ENCODE measurements around the gene POLR3A.

Gene POLR3A

DNA sequence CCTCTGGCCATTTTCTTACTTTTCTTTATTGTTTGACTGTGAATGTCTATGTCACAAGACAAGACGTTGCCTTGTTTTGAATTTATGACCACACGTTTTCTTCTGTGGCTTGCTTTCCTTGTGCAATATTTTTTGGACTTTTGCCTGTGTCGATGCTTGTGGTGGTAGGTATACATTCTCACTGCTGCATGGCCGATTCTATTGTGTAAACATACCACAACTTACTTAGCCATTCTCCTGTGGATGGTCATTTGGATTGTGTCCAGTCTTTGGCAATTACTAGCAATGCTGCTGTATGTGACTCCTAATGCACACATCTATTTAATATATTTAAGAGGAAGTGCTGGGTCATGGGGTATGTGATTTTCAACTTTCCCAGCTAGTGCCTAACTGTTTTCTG, 84.8 kb downstream of the POLR3A start:
- DNase-seq: no peak

DNA sequence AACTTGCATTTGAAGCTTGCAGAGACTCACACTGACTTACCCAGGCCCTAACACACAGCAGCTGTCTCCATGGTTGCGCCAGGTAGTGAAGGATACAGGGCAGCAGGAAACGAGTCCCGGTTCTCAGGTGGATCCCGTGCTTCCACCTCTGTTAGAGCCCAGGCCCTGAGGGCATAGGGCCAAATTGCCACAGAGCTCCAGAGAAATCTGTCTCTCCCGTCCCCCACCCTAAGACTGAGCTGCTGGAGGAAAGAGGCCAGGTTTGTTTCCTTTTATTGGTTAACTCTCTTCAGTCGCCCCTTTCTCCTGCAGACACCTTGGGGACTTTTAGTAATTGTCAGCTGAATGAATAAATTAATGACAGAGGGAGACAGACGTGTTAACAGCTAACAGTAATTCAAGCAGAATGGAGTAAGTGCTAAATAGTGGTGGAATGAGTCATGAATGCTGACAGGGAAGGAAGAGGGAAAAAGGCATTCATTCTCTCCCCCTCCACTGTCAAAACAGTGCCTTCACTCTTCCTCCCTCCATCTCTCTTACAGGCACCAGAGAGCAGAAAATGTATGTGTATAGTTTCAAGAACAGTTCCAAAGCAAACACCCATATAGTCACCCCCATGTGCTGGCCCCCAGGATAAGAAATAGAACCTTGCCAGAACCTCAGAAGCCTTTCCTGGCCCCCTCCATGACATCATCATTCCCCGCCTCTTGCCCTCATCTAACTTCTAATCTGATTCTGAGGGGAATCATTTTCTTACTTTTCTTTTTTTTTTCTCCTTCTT, 86.0 kb downstream of the POLR3A start:
- no peak for DNase-seq

DNA sequence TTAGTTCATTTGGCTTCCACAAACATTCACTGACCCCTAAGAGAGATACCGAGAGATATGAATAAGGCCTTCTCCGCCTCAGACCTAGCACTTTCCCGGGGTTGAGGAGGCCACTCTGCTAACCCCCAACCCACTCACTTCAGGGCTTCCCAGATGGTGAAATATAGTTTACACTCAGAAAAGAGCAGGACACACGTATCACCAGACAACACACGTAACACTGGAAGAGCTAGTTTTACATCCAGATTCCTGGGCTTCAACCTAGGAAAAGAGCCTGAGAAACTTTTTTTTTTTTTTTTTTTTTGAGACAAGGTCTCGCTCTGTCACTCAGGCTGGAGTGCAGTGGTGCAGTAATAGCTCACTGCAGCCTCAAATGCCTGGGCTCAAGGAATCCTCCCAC, 87.5 kb downstream of the POLR3A start:
- no peak for DNase-seq

DNA sequence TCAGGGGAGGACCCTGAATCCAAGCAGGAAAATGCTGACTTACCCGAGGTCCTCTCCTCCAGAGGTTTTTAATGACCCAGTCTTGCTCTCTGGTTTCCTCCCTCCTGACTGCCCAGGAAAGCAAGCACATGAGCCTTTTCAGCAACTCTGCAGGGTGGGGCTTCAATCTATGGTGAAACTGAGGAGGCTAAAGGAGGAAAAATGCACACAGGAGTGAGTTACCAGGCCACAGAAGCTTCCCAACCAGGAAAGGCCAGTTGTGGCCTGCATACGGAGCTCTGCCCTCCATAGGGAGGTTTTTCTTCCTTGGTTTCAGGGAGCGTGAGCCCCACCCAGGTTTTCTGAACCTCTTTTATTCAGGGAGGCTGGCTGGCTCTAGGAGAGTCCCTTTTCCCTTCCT, 88.7 kb downstream of the POLR3A start:
- DNase-seq: no peak

DNA sequence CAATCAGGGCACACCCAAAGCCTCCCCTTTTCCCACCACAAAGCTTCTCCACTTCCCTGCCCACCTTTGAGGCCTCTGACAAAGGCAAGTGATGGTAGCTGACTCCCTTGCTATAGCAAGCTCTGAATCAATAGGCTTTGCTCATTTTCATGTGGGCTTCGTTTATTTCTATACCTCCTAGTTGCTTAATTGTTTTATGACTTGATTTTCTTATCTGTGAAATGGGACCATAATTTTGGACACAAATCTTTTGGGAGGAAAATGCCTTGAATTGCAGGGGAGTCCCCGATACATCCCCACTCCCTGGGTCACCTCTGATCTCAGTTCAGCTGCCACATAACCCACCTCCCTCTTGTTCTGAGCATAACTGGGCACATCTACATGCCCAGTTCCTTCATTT, 89.1 kb downstream of the POLR3A start:
- DNase-seq: no peak

DNA sequence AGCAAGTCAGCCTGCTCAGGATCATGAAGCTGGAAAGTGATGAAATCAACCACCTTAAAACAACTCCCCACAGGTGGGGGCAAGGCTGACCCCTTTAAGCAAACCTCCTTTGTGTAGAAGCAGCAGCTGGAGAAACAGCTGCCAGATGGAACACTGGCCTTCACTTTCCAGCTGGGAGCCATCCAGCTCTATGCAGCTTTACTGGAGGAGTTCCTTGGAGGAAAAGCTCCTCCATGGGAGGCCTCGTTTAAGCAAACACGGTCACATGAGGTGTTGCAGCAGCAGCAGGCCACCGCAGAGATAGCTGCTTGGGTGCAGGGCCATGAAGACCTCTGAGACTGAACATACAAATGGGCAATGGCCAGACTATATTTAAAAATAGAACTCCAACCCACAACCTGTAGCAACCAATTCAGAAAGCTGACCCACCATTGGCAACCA, 89.7 kb downstream of the POLR3A start:
- peak; percentile 46 for DNase-seq

DNA sequence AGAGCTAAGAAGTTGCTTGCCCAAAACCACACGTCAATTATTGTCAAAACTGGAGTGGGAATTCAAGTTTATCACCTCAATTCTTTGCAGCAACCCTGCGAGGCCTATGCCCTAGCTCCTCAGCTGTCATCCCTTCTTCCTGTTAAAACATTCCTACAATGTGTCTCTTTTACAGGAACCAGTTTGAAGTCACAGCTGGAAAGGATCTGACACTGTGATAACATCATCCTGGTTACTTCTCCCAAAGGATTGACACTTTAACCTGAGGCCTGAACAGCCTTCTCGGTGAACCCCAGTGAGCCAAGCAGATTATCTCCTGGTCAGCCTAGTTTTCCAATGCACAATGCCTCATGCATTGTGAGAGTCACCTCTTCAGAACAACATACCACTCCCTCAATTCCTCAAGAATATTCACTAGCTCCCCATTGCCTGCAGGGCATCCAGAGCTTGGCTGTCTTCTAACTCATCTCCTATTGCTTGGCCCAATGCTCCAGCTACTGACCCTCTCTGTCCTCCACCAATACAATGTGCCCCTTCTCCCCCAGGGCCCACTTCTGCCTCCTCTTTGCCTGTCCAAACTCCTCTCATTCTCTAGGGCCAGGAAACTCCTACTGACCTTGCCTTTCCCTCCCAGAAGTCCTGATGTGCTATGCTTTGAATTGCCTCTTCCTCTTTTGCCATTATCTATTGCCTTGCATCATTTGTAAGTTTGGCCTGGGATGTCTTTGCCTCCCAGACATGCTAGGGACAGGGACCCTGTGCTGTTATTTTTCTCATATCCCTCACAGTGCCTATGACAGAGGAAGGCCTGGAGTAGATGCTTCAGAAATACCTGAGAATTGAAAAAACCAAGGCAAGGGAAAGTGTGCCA, 92.4 kb downstream of the POLR3A start:
- no peak for DNase-seq

DNA sequence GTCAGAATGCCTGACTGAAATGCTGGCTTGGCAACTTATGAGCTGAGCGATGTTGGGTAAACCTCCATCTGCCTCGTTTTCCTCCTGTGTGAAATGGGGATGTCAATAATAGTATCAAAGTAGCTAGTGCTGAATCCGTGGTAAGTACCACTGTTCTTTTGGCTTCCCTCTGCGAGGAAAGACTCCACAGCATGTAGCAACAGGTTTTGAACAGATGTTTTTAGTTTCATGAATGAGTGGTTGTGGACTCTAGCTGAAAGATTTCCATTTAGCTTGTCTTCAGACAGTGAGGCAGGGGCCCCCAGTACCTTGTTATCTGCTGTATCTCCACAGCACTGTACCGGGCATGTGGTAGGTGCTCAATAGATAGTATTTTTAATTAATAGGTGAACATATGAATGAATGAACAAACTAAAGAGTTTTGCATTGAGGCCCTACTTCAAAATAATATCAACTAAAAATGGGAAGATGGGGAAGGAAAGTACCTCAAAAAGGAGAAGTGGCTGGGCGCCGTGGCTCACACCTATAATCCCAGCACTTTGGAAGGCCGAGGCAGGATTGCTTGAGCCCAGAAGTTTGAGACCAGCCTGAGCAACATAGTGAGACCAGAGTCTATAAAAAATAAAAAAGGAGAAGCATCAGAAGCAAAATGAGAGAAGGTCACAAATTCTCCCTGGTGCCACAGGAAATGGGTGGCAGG, 97.1 kb downstream of the POLR3A start:
- no peak for DNase-seq

DNA sequence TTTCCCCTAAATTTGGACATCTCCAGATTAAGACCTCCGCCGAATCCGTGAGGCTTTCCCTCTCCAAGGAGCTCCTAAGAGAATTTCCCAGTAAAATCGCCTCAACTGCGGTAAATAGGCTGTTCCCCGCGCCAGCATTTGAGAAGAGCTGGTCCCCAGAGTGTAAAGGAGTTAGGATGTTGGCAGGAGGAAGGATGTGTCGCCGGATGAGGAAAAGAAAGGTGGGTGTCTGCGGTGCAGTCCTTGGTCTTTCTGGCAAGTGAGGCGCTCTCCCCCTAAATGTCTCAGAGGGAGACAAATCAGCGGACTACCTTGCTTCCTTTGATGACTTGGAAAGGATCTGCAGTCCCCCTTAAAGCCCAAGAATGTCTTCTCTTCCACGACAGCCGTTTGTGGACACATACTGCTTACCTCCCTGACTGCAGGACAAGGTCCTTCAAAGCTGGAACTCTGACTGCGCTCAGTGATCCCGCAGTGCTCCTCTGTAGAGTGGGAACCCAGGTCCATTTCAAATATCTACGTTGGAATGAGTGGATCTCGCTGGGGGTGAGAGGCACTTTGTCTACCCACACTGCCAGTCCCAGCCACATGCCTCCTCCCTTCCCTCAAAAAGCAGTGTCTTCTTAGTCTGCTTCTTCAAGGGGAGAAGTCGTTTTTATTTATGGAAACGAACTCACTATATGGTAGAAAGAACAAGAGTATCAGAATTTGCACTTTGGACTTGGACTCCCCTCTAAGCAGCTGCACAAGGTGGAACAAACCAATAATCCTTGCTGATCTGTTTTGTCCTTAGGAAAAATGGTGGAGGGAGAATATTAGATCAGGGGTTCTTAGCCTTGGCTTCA, 101.7 kb downstream of the POLR3A start:
- DNase-seq: no peak

DNA sequence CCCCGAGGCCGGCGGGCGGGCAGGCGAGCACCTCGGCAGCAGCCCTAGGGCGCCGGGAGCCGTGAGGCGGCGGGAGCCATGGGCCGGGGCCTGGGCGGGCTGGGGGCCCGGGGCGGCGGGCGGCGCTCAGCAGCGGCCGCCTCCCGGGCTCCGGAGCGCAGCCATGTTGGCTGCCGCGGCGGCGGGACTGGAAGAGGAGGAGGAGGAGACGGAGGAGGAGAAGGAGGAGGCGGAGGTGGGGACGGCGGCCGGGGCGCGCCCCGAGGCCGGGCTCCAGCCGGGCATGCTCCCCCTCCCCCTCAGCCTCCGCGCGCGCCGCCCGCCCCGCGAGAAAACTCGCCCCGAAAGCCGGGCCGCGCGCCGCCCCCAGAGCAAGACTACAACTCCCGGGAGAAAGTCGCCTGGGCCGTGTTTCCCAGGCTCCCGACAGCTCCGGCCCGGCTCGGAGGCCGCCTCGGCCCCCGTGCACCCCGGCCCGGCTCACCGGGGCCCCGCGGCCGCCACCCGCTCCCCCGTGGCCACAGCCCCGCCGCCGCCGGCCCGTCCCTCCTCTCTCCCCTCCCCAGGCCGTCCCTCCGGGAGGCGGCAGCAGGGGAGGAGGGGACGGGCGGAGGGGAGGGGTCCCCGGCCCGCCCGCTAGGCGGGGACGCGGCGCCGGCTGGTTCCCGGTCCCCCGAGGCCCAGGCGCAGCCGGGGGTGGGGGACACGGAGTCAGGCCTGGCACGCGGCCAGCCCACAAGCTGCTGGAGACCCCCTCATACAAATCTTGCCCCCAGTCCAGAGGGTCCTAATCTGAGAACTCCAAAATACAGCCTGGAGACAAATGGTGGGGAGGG, 102.5 kb downstream of the POLR3A start, which contains the start of gene DLG5:
TSS of gene DLG5 (minus strand) at position 190 of the 836 bp plus-strand sequence. CDS start 235 bp downstream, outside the sequence.
- peak; percentile 76 for DNase-seq

DNA sequence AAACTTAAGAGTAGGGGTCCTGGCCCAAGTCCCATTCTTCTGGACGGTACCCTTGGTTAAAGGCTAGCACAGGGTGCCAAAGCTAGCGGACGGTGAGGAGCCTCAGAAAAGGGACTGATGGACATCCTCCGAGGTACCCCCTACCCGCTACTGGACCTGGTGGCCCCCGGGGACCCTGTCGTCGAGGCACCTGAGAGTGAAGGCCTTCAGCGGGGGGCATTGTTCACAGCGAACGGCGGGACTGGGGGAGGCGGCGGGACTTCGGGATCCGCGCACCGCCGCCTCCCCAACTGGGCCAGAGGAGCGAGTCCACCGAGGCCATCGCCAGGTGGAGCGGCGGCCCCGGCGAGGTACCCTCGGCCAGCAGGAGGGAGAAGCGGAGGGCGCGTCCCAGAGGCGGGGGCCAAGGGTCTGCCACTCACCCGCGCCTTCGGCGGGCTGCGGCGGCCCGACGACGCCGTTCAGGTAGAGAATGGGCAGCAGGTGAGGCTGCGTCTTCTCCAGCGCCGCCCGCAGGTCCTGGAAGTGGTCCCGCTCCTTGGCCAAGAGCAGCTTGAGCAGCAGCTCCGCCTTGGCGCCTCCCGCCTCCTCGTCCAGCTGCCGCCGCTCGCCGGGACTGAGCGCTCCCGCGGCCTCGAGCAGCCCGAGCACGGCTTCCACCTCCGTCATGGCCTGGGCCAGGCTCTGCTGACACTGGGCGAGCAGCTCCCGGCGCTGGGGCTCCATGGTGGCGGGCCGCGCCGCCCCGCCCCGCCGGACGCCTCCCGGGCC, 103.3 kb downstream of the POLR3A start:
- DNase-seq: peak; percentile 88

DNA sequence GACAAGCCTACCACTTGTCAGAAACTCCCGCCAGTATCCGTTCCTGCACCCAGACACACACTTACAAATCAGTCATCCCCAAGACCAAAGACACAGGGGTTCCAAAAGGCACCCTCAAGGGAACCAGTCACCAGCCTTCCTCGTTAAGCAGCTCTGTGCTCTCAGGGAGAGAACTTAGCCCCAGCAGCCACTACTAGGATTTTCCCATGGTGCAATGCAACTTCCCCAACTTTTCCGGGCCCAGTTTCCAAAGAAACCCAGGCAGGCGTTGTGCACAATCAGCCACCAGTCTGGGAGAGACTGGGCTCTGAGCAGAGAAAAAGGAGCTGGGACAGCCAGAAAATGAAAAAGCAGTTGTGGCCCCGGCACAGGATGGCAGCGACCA, 103.9 kb downstream of the POLR3A start:
- no peak for DNase-seq

DNA sequence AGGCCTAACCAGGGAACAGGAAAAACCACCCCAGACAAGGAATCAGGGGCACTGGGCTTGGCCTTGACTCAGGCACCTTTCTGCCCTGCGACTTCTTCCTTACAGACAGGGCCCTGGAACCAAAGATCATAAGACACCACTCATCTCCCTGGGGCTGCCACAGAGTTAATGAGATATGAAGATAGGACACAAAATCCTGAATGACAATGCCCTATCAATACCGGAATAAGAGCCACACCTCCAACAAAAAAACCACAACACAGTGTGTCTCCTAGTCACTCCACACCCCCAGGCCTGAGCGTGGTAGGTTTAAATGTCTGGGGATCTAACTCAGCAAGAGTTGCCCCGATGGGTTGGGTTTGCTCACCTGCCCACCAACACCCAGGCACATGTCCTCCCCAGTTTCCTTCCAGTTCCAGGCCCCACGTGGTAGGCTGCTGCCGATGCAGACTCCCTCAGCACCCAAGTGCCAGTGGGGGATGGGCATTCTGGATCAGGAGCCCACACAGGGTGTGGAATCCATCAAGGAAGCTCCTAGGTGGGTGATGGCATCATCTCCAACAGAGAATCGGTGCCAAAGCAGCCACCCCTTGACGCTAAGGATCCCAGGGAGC, 106.6 kb downstream of the POLR3A start:
- no peak for DNase-seq

DNA sequence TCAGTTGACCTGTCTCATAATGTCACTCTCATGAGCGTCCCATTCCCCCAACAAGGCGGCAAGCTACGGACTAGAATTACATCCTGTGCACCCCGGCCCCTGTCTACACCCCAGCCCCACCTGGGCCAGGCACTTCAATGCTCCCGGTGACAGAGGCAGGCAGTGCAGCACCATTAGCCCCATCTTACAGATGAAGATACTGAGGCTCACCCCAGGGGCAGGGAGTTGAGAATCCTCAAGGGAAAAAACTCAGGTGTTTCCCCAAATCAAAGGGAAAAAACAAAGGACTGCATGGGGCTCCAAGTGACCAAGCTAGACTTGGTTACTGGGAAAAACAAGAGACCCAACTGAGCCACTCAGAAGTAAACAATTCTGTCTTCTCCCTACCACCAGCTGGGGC, 107.3 kb downstream of the POLR3A start:
- DNase-seq: no peak

DNA sequence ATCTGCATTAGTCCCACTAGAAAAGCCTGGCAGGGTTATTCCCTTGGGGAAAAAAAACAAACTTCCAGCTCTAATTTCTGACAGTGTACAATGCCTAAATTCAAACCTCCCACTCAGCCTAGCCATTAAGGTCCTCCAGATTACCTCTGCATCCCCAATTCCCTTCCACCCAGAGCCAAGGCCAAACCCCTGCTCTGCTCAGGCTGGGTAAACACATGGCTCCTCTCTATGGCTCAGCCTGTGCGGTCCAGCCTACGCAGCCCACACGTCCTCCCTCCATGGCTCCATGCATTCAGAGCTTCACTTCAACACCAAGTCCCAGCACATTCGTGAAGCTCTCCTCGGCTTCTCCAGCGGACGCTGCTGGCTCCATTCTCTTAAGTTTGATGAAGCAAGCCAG, 107.9 kb downstream of the POLR3A start:
- DNase-seq: no peak

DNA sequence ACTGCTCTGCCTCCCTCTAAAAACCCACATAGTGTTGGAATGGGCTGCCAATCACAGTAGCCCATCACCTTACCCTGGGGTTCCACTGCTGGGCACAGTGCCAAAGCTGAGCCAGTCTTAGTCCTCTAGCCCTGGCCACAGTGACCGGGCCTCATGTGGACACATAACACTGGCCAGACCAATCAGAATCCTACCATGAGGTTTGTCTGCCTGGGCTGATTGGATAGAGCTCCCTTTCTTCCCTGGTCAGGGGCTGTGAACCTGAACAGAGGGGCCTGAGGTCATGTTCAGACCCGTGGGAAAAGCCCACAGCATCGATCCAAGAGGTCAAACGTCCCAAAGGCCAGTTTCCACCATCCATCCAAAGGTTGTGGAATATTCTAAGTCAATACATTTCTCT, 108.8 kb downstream of the POLR3A start:
- DNase-seq: no peak

DNA sequence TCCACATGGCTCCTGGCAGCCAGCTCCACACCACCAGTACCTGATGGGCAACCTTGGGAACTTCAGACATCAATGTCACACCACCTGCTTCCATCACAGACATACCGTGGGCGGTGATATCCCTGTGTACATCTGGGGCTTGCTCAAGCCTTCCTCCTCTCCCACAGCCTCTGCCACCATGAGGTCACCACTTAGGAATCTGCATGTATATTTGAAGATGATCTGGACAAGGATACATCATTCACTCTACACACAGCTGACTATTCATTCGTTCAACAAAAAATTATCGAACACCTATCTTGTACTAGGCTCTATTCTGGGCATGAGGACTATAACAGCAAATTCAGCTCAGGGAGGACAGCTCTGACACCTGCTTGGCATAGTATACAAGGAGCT, 109.6 kb downstream of the POLR3A start:
- DNase-seq: no peak

Measured in right kidney (tissue), 1 donor.